Measurements from ENCODE around the gene ANO9.

Gene ANO9

GRCh38 chr11:368414-369335 lies 73.1 kb downstream of the ANO9 start:
- peak; percentile 45 for DNase-seq (ENCODE audit: low read depth)

DNA sequence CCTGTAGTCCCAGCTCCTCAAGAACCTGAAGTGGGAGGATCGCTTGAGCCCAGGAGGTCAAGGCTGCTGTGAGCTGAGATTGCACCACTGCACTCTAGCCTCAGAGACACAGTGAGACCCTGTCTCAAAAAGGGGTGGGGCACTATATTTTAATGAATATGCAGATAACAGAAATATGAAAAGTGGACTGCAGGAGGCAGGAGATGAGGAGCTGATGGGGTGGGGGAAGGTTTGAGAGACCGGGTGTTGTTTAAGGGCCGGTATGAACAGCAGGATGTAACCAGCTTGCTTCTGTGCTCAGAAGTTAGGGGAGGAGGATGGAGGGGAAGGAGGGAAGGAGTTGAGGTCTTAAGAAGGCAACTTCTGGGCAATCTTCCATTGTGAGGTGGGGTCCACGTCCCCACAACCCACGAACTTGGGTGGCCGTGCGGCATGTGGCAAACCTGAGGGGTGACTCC lies 73.8 kb downstream of the ANO9 start:
- DNase-seq (ENCODE audit: low read depth), result no peak
